HG03045 (cell line): ENCODE data around the gene SPATS2.
A peak's percentile ranks its signal among the peaks of the same experiment; 100 is the strongest.

Experiments
- ATAC-seq: cut with Tn5 transposase; IDR thresholded peaks from one replicate; pipeline ENCODE4 v1.9.1; 2021; ENCODE audit warnings: mild to moderate bottlenecking, moderate library complexity; ENCODE audit not compliant: unreplicated experiment

Gene SPATS2

GRCh38 chr12:49538510-49539403 is 171.5 kb downstream of the SPATS2 start, which contains the start of gene KCNH3:
TSS of gene KCNH3 (plus strand) at chr12:49539030. CDS start at chr12:49539417, 387 bp downstream.
- ATAC-seq = peak; percentile 39

- ATAC-seq = no peak
Observed at GRCh38 chr12:49539406-49540228, 172.4 kb downstream of the SPATS2 start.

GRCh38 chr12:49540229-49541139 is 173.2 kb downstream of the SPATS2 start:
- no peak for ATAC-seq

GRCh38 chr12:49541140-49541861 is 174.0 kb downstream of the SPATS2 start:
- no peak for ATAC-seq

GRCh38 chr12:49541911-49542505 is 174.7 kb downstream of the SPATS2 start:
- ATAC-seq = no peak

- ATAC-seq = no peak
Observed at GRCh38 chr12:49542592-49543160, 175.4 kb downstream of the SPATS2 start.

GRCh38 chr12:49543221-49543913 is 176.1 kb downstream of the SPATS2 start:
- ATAC-seq = no peak

GRCh38 chr12:49543914-49544815 is 176.9 kb downstream of the SPATS2 start:
- ATAC-seq = no peak

GRCh38 chr12:49545815-49546214 is 178.6 kb downstream of the SPATS2 start:
- ATAC-seq = no peak

- no peak for ATAC-seq
Observed at GRCh38 chr12:49546481-49546880, 179.2 kb downstream of the SPATS2 start.

- no peak for ATAC-seq
Observed at GRCh38 chr12:49547090-49547690, 179.9 kb downstream of the SPATS2 start.

GRCh38 chr12:49548481-49548821 is 181.2 kb downstream of the SPATS2 start:
- ATAC-seq = no peak

- no peak for ATAC-seq
Observed at GRCh38 chr12:49548822-49549648, 181.8 kb downstream of the SPATS2 start.

- no peak for ATAC-seq
Observed at GRCh38 chr12:49549735-49550692, 182.8 kb downstream of the SPATS2 start.

GRCh38 chr12:49550693-49551252 is 183.5 kb downstream of the SPATS2 start:
- ATAC-seq = no peak
